Loucy (cell line): ENCODE measurements around the gene KRTAP5-9.

Experiments used
- H2AFZ ChIP-seq: fragments of 200-600 bp; sonication (generic); 2 replicates; pipeline ENCODE4 v1.6.0; 2016; ENCODE audit warnings: antibody characterized with exemption, mild to moderate bottlenecking, low read length, moderate library complexity
- H3F3A ChIP-seq: fragments of 200-600 bp; 2 replicates; pipeline ENCODE4 v1.6.0; 2016; ENCODE audit warnings: antibody characterized with exemption, low read depth, mild to moderate bottlenecking
- H3K27me3 ChIP-seq: fragments of 200-600 bp; sonication (generic); 2 replicates; pipeline ENCODE4 v1.6.1; 2014; ENCODE audit warnings: low read length, mild to moderate bottlenecking; ENCODE audit not compliant: insufficient read depth, poor library complexity, severe bottlenecking
- H3K36me3 ChIP-seq: fragments of 200-600 bp; sonication (generic); 2 replicates; pipeline ENCODE4 v1.6.1; 2016; ENCODE audit warnings: low read length; ENCODE audit not compliant: insufficient read depth
- H3K4me1 ChIP-seq: fragments of 200-600 bp; sonication (generic); 2 replicates; pipeline ENCODE4 v1.5.1; 2014; ENCODE audit warnings: low read length, mild to moderate bottlenecking; ENCODE audit not compliant: insufficient read depth, poor library complexity, severe bottlenecking
- H3K4me2 ChIP-seq: fragments of 200-600 bp; sonication (generic); 2 replicates; pipeline ENCODE4 v1.6.0; 2014; ENCODE audit warnings: antibody characterized with exemption, low read length, low read depth, mild to moderate bottlenecking; ENCODE audit not compliant: poor library complexity, severe bottlenecking
- H3K4me3 ChIP-seq: fragments of 200-600 bp; sonication (generic); 2 replicates; pipeline ENCODE4 v1.5.1; 2014; ENCODE audit warnings: low read length, mild to moderate bottlenecking, mixed read lengths; ENCODE audit not compliant: poor library complexity, severe bottlenecking
- H3K79me2 ChIP-seq: fragments of 200-600 bp; sonication (generic); 2 replicates; pipeline ENCODE4 v1.6.1; 2014; ENCODE audit warnings: low read length; ENCODE audit not compliant: insufficient read depth
- H3K9ac ChIP-seq: fragments of 200-600 bp; sonication (generic); 2 replicates; pipeline ENCODE4 v1.6.0; 2014; ENCODE audit warnings: mild to moderate bottlenecking, low read depth, low read length, moderate library complexity; ENCODE audit not compliant: poor library complexity, severe bottlenecking
- H3K9me2 ChIP-seq: fragments of 200-600 bp; sonication (generic); replicated peaks from 2 replicates; pipeline ENCODE4 v1.6.1; 2016; ENCODE audit warnings: low read depth, low read length, mixed read lengths
- H3K9me3 ChIP-seq: fragments of 200-600 bp; sonication (generic); 2 replicates; pipeline ENCODE4 v1.6.1; 2014; ENCODE audit warnings: mild to moderate bottlenecking, antibody characterized with exemption, low read length, low read depth; ENCODE audit not compliant: insufficient read depth
- H4K20me1 ChIP-seq: fragments of 200-600 bp; sonication (generic); 2 replicates; pipeline ENCODE4 v1.6.0; 2014; ENCODE audit warnings: antibody characterized with exemption, low read length, mild to moderate bottlenecking; ENCODE audit not compliant: insufficient read depth, poor library complexity, severe bottlenecking
- EZH2phosphoT487 ChIP-seq: fragments of 200-600 bp; IDR thresholded peaks from 2 replicates; pipeline ENCODE4 v1.6.1; 2018; ENCODE audit warnings: antibody characterized with exemption, mild to moderate bottlenecking, moderate library complexity, borderline replicate concordance
- TF ChIP-seq, protein P1 (sequence below): fragments of 200-600 bp; sonication (generic); conservative IDR thresholded peaks from 2 replicates; pipeline ENCODE4 v1.5.1; 2014; ENCODE audit warnings: mild to moderate bottlenecking, antibody characterized with exemption, low read length

The KRTAP5-9 gene

DNA sequence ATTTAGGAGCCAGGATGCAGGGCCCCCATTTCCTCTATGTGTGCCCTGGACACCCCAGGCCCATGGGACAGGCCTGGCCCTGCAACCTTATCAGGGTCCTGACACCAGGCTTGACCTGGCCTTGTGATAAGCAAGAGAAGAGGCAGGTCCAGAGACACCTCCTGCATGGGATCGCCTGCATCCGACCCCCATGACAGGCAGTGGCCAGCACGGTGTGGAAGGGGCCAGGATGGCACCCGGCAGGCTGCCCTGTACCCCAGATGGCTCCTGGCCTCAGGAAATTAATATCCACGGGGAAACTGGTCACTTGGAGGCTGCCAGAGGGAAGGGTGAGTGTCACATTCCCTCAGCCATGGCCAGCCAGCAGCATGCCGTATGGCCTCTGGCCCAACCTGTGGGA is 6.8 kb downstream of the KRTAP5-9 start:
- Histone ChIP-seq H3K79me2 (no peaks in the 10 kb centered on the region), H3F3A (no peaks in the 10 kb centered on the region), H3K4me2 (no peak overlapping the region), H3K36me3 (no peaks in the 10 kb centered on the region), H3K9me3 (no peaks in the 10 kb centered on the region), H3K27me3 (no peaks in the 10 kb centered on the region), H3K4me3 (no peak overlapping the region), H3K9me2 (no peaks in the 10 kb centered on the region), H3K9ac (no peak overlapping the region), H2AFZ (no peak overlapping the region), H3K4me1 (no peaks in the 10 kb centered on the region), H4K20me1 (no peaks in the 10 kb centered on the region)
- TF ChIP-seq EZH2phosphoT487 = no peak
- TF ChIP-seq, protein P1, sequence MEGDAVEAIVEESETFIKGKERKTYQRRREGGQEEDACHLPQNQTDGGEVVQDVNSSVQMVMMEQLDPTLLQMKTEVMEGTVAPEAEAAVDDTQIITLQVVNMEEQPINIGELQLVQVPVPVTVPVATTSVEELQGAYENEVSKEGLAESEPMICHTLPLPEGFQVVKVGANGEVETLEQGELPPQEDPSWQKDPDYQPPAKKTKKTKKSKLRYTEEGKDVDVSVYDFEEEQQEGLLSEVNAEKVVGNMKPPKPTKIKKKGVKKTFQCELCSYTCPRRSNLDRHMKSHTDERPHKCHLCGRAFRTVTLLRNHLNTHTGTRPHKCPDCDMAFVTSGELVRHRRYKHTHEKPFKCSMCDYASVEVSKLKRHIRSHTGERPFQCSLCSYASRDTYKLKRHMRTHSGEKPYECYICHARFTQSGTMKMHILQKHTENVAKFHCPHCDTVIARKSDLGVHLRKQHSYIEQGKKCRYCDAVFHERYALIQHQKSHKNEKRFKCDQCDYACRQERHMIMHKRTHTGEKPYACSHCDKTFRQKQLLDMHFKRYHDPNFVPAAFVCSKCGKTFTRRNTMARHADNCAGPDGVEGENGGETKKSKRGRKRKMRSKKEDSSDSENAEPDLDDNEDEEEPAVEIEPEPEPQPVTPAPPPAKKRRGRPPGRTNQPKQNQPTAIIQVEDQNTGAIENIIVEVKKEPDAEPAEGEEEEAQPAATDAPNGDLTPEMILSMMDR = no peak

DNA sequence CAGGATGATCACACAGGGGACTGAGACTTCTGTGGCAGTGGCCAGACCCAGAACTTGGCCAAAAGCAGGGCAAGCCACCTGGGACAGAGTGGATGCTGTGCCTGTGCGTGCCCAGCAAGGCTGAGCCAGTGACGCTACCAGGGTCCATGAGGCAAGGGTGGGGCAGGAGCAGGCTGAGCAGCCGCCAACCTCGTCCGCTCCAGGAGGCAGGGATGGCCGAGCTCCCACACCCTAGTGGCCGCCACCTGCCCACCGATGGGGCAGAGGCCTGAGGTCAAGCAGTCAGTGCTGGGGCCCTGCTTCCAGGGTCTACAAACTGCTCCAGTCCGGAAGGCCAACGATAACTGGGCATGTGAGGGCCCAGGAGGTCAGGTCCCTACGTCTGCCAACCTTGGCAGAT is 7.3 kb downstream of the KRTAP5-9 start:
- Histone ChIP-seq H3K36me3 (no peaks in the 10 kb centered on the region), H3K79me2 (no peaks in the 10 kb centered on the region), H4K20me1 (no peaks in the 10 kb centered on the region), H2AFZ (no peak overlapping the region), H3F3A (no peaks in the 10 kb centered on the region), H3K4me1 (no peaks in the 10 kb centered on the region), H3K9me2 (no peaks in the 10 kb centered on the region), H3K27me3 (no peaks in the 10 kb centered on the region), H3K9me3 (no peaks in the 10 kb centered on the region), H3K4me2 (no peak overlapping the region), H3K9ac (no peak overlapping the region), H3K4me3 (no peak overlapping the region)
- TF ChIP-seq EZH2phosphoT487 = no peak

DNA sequence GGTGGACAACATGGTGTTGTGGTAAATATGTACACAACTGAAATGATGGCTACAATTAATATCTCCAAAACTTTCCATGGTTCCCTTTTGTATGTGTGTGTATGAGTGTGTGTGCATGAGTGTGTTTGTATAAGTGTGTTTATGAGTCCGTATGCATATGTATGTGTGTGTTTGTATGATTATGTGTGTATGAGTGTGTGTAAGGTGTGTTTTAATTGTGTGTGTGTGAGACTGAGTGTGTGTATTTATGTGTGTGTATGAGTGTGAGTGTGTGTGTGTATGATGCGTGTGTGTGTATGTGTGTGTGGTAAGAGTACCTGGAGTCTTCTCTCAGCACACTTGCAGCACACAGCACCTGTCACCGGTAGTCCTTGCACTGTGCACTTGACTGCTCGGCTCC is 7.8 kb downstream of the KRTAP5-9 start:
- Histone ChIP-seq H3K79me2 (no peaks in the 10 kb centered on the region), H3K4me2 (no peak overlapping the region), H3F3A (no peaks in the 10 kb centered on the region), H3K9ac (no peak overlapping the region), H3K9me2 (no peaks in the 10 kb centered on the region), H2AFZ (no peak overlapping the region), H4K20me1 (no peaks in the 10 kb centered on the region), H3K36me3 (no peaks in the 10 kb centered on the region), H3K4me1 (no peaks in the 10 kb centered on the region), H3K9me3 (no peaks in the 10 kb centered on the region), H3K4me3 (no peak overlapping the region), H3K27me3 (no peaks in the 10 kb centered on the region)
- no peak for TF ChIP-seq EZH2phosphoT487
- TF ChIP-seq, protein P1 = no peak

DNA sequence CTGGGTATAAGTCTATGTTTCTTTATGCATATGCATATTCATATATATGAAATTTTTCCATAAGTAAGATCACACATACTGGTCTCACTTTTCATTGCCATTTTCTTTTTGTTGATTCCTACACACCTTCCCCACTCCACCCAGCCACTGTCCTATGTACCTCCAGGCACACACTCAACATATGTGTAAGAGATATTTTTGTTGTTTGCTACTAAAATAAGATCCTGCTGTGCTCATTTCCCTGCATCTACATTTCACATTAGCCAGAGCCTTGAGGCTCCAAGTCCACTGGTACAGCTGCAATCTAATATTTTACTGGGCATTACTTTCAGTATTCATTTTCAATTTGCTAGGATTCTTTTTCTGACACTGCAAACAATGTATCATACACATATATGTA is 9.0 kb downstream of the KRTAP5-9 start:
- Histone ChIP-seq H4K20me1 (no peaks in the 10 kb centered on the region), H3K27me3 (no peaks in the 10 kb centered on the region), H3K4me3 (no peak overlapping the region), H3K9ac (no peak overlapping the region), H3K4me2 (no peak overlapping the region), H2AFZ (no peak overlapping the region), H3K9me2 (no peaks in the 10 kb centered on the region), H3K9me3 (no peaks in the 10 kb centered on the region), H3K36me3 (no peaks in the 10 kb centered on the region), H3F3A (no peaks in the 10 kb centered on the region), H3K4me1 (no peaks in the 10 kb centered on the region), H3K79me2 (no peaks in the 10 kb centered on the region)
- no peak for TF ChIP-seq EZH2phosphoT487
